ENCODE results near the gene PKD1.

PKD1 gene

DNA sequence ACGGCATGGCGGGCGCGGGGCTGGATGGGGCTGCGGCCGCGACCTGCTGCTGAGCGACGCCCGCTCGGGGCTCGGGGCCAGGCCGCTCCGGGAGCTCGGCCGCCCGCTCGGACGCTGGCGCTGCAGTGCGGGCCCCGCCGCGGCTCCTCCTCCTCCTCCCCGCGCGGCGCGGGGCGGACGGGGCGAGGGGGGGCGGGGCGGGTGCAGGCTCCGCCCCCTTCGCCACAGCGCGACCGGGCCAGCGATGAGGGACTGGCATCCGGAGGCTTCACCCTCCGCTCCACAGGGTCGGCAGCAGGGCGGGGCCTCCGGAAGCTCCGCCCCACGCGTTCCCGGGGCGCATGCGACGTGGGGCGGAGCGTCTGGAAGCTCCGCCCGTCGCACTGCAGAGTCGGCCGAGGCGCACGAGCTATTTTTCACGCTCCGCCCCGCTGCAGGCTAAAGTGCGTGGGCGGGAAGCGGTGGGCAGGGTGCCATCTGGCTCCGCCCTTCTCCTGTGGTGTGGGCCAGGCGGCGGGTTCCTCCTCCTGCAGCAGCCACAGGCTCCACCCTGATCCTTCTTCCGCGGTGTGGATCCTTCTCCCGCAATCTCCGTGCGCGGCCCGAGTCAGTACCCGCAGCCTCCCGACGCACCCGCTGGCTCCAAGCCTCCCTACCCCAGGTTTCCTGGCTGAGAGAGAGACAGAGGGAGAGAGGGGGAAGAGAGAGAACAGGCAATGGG, at the start of gene PKD1:
Gene PKD1, minus strand, starts transcription at position 129 of the 721 bp plus-strand sequence. CDS start 209 bp downstream, outside the sequence.
- DNase-seq = peak; percentile 73

DNA sequence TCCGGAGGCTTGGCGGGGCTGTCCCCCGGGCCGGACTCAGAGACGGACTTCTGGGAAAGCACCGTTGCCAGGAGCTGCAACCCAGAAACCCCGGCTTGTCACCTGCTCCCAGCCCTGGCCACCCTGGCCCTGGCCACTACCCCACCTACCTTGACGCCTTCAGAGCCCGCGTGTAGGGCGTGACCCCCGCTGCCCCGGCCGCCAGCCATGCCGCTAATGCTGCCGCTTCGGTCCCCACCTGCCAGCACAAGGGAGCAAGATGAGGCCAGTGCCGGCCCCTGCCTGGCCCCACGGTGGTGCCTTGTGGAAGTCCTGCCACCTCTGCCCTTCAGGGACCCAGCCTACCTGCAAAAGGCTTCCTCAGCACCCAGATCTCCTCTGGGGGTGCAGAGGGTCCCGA, 49.3 kb upstream of the PKD1 start:
- no peak for DNase-seq

GRCh38 chr16:2184346-2184745, 48.6 kb upstream of the PKD1 start:
- no peak for DNase-seq

GRCh38 chr16:2183671-2184070, 48.0 kb upstream of the PKD1 start:
- DNase-seq = no peak

- no peak for DNase-seq
Observed at GRCh38 chr16:2181952-2182351, 46.3 kb upstream of the PKD1 start.

DNA sequence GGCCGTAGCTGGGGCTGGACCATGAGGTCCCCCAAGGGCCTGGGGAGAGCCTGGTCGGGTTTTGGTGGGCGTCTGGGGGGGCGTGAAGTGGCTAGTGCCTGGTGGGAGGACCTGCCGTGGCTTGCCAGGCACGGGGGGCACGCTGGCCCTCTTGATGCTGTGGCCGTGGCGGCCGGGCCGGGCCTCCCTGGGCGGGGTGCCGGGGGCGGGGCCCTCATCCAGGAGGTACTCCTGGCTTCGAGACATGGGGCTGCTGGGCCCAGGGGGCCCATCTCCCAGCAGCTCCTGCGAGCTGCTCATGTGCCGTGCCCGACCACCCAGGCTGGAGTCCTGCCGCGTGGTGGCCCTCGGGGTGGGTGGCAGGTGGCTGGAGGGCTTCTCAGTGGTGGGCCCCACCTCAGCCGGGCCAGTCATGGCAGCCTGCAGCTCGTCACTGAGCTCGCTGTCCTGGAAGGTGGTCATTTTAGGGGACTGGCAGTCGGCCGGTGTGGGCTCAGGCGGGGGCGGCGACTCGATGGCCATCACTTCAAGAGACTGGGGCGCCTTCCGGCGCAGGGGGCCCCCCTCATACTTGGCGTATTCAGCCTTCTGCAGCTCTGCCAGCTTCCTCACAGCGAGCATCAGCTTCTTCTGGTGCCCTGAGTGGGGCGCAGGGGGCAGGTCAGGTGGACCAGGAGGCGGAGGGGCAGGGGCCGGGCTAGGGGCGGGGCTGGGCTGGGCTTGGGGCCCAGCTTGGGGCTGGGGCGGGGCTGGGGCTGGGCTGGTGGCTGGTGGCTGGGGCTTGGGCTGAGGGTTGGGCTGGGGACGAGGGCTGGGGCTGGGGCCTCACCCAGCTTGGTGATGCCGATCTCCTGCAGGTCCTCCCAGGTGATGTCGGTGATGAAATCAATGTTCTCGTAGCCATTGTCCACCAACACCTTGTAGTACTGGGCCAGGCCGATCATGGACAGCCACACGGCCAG, 45.5 kb upstream of the PKD1 start:
- DNase-seq = no peak

DNA sequence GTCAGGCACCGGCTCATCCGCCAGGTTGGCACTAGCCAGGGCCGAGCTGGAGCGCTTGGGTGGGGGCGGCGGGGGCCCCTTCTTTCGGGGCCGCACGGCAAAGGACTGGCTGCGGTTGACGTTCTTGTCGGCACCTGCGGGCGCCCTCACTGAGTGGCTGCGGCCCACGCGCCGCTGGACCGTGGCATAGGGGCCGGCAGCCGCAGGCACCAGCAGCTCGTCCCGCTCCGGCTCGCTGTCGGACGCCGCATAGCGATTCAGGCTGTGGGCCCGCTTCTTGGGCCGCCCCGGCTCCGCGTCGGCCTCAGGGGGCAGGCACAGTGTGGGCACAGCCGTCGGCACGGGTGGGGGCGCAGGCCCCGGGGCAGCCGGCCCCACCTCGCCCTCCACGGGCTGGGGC, 44.8 kb upstream of the PKD1 start:
- DNase-seq = no peak

DNA sequence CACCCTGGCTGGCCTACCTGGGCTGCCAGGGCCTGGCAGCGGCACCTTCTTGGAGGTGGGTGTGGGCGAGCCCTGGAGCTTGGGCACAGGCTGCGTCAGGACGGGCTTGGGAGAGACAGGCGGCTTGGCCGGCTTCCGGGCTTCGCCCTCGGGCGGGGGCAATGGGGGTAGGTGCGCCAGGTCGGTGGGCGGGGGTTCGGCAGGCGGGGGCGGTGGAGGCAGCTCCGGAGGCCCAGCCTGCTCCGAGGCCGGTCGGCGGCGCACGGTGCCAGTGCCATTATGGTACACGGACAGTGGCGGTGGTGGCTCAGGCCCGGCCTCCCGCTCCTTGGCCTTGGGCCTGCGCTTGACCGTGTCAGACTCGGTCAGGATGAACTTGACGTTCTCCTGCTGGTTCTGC, 43.9 kb upstream of the PKD1 start:
- DNase-seq = no peak

DNA sequence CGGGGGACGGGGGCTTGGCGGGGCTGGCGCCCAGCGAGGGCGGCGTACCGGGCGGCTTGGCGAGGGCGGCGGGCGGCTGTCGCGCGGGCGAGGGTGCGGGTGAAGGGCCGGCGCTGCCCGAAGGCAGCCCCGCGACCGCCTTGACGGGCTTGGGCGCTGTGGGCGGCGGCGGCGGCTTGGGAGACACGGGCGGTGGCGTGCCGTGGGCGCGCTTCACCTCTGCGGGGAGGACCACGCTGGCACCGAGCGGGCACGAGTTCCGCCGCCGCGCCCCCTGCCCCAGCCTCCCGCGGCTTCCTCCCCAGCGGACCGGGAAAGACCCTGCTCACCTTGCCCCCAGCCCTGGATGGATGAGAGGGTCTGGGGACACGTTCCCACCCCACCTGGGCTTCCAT, 43.4 kb upstream of the PKD1 start:
- no peak for DNase-seq

DNA sequence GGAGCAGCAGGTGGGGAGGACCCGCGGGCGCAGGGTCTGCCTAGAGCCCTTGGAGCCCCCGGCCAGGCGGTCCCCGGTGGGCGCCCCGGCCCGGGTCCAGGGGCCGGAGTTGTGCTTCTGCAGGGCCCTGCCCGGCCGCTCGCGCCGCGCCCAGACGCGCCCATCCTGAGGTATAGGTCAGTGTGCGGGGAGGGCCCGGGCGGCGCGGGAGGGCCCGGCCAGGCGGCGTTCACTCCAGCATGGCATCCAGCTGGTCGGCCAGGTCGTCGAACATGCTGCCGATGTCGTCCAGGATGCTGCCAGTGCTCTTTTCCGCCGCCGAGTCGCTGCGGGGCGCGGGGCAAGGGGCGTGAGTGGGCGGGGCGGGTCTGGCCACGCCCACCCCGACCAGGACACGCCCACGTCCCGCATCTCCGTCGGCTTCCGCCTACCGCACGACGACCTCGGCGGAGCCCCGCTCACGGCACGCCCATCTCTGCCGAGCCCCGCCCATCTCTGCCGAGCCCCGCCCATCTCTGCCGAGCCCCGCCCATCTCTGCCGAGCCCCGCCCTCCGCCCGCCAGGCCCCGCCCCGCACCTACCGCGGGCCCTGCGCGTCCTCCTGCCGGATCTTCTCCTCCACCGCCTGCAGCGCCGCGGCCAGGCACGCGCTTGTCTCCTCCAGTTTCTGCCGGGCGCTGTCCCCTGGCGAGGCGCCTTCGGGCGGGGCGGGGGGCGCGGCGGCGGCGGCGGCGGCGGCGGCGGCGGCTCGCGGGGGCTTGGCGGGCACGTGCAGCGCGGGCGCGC, 42.8 kb upstream of the PKD1 start:
- no peak for DNase-seq

GRCh38 chr16:2177561-2177960, 41.9 kb upstream of the PKD1 start:
- no peak for DNase-seq

- no peak for DNase-seq
Observed at GRCh38 chr16:2177101-2177500, 41.4 kb upstream of the PKD1 start.

DNA sequence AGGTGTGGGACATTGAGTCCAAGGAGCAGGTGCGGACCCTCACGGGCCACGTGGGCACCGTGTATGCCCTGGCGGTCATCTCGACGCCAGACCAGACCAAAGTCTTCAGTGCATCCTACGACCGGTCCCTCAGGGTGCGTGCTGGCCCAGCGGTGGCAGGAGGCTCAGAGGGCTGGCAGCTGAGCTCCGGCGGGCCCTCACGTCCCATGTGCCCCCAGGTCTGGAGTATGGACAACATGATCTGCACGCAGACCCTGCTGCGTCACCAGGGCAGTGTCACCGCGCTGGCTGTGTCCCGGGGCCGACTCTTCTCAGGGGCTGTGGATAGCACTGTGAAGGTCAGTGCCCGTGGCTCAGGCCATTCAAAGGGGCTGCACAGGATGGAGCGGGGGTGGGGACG, 40.3 kb upstream of the PKD1 start:
- DNase-seq = no peak

GRCh38 chr16:2175454-2175853, 39.8 kb upstream of the PKD1 start:
- DNase-seq = no peak

DNA sequence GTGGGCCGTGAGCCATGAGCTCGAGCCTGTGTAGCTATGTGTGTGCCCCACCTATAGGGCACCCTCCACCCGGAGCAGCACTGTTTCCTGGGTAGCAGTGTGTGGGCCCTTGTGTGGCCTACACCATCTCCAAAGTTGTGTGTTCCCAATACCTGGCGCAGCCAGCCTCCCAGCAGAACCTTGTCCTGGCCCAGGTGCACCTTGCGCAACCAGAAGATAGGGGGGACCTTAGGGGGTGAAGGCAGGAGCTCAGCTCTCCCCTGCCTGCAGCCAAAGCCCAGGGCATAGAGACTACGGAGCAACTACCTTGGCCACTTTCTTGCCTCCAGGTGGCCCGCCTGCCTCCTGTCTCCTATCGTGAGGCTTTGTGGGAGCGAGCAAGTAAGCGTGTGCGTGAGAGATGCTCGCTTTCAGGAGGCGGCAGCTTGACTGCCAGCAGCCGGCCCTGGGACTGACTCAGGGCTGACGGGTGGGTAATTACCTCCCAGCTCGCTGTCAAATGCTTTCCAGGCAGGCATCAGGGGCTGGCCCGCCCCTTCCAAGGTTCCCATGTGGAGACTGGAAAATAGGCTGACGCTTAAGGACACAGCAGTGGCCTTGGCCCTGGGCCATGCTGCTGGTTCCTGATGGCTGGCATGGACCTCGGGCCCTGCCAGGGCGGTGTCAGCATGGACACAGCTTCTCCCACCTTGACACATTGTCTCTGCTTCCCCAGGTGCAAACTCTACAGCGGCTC, 38.9 kb upstream of the PKD1 start:
- DNase-seq = no peak

GRCh38 chr16:2173916-2174315, 38.2 kb upstream of the PKD1 start:
- DNase-seq = no peak

- DNase-seq = no peak
Observed at GRCh38 chr16:2173366-2173765, 37.7 kb upstream of the PKD1 start.

GRCh38 chr16:2172688-2173335, 37.1 kb upstream of the PKD1 start:
- no peak for DNase-seq

GRCh38 chr16:2171601-2172178, 36.0 kb upstream of the PKD1 start:
- no peak for DNase-seq

- no peak for DNase-seq
Observed at GRCh38 chr16:2170587-2171435, 35.1 kb upstream of the PKD1 start.

- no peak for DNase-seq
Observed at GRCh38 chr16:2170080-2170479, 34.4 kb upstream of the PKD1 start.

Measured in NCI-H2029 (cell line).